Measurements from ENCODE around the gene NDUFB10. TPM values are rescaled to one million over a fixed set of nuclear protein-coding genes. Genes with fewer than 3 reads are reported as not detected.

NDUFB10 gene
- total and polyA plus RNA-seq, 2 experiments from 2014 or later: 244 to 495 TPM

DNA sequence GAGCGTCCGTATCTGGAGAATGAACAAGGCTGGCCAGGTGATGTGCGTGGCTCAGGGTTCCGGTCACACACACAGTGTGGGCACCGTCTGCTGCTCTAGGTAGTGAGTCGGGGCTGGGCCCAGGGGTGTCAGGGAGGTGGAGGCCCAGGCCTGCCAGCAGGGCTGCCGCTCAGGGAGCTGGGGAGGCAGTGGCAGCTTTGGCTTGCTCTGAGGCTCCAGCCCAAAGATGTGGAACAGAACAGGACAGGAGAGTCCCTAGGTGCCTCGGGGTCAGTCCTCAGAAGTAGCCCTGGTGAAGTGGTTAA lies 16.8 kb downstream of the NDUFB10 start:
- H3K27ac Mint-ChIP-seq: no peak overlapping the region
- Histone ChIP-seq H3K4me2 (no peak overlapping the region), H3K79me2 (replicated peaks; ENCODE audit: insufficient read depth) (peaks cover 19% of the 10 kb centered on the region), H3K27ac (ENCODE audit: low read depth) (no peak overlapping the region), H3K9me2 (ENCODE audit: insufficient read depth) (no peaks in the 10 kb centered on the region), H3F3A (replicated peaks; ENCODE audit: low read depth) (peaks cover 13% of the 10 kb centered on the region; the same call in 1 of the 2 replicates), H3K4me1 (ENCODE audit: insufficient read depth) (peaks cover 18% of the 10 kb centered on the region), H2AFZ (no peak overlapping the region), H4K20me1 (replicated peaks; ENCODE audit: insufficient read depth) (no peaks in the 10 kb centered on the region; the same call in 1 of the 2 replicates), H3K27me3 (ENCODE audit: insufficient read depth) (peaks cover 15% of the 10 kb centered on the region), H3K36me3 (ENCODE audit: insufficient read depth) (no peaks in the 10 kb centered on the region), H3K4me3 (no peak overlapping the region)
- TF ChIP-seq NANOG (IDR thresholded peaks at IDR 0.05; ENCODE audit: borderline replicate concordance) (no peak), JUNB (IDR thresholded peaks at IDR 0.05; ENCODE audit: unreplicated experiment) (no peak)
- TF ChIP-seq, protein P1, sequence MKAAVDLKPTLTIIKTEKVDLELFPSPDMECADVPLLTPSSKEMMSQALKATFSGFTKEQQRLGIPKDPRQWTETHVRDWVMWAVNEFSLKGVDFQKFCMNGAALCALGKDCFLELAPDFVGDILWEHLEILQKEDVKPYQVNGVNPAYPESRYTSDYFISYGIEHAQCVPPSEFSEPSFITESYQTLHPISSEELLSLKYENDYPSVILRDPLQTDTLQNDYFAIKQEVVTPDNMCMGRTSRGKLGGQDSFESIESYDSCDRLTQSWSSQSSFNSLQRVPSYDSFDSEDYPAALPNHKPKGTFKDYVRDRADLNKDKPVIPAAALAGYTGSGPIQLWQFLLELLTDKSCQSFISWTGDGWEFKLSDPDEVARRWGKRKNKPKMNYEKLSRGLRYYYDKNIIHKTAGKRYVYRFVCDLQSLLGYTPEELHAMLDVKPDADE (IDR thresholded peaks at IDR 0.05): no peak
- TF ChIP-seq, protein P2, sequence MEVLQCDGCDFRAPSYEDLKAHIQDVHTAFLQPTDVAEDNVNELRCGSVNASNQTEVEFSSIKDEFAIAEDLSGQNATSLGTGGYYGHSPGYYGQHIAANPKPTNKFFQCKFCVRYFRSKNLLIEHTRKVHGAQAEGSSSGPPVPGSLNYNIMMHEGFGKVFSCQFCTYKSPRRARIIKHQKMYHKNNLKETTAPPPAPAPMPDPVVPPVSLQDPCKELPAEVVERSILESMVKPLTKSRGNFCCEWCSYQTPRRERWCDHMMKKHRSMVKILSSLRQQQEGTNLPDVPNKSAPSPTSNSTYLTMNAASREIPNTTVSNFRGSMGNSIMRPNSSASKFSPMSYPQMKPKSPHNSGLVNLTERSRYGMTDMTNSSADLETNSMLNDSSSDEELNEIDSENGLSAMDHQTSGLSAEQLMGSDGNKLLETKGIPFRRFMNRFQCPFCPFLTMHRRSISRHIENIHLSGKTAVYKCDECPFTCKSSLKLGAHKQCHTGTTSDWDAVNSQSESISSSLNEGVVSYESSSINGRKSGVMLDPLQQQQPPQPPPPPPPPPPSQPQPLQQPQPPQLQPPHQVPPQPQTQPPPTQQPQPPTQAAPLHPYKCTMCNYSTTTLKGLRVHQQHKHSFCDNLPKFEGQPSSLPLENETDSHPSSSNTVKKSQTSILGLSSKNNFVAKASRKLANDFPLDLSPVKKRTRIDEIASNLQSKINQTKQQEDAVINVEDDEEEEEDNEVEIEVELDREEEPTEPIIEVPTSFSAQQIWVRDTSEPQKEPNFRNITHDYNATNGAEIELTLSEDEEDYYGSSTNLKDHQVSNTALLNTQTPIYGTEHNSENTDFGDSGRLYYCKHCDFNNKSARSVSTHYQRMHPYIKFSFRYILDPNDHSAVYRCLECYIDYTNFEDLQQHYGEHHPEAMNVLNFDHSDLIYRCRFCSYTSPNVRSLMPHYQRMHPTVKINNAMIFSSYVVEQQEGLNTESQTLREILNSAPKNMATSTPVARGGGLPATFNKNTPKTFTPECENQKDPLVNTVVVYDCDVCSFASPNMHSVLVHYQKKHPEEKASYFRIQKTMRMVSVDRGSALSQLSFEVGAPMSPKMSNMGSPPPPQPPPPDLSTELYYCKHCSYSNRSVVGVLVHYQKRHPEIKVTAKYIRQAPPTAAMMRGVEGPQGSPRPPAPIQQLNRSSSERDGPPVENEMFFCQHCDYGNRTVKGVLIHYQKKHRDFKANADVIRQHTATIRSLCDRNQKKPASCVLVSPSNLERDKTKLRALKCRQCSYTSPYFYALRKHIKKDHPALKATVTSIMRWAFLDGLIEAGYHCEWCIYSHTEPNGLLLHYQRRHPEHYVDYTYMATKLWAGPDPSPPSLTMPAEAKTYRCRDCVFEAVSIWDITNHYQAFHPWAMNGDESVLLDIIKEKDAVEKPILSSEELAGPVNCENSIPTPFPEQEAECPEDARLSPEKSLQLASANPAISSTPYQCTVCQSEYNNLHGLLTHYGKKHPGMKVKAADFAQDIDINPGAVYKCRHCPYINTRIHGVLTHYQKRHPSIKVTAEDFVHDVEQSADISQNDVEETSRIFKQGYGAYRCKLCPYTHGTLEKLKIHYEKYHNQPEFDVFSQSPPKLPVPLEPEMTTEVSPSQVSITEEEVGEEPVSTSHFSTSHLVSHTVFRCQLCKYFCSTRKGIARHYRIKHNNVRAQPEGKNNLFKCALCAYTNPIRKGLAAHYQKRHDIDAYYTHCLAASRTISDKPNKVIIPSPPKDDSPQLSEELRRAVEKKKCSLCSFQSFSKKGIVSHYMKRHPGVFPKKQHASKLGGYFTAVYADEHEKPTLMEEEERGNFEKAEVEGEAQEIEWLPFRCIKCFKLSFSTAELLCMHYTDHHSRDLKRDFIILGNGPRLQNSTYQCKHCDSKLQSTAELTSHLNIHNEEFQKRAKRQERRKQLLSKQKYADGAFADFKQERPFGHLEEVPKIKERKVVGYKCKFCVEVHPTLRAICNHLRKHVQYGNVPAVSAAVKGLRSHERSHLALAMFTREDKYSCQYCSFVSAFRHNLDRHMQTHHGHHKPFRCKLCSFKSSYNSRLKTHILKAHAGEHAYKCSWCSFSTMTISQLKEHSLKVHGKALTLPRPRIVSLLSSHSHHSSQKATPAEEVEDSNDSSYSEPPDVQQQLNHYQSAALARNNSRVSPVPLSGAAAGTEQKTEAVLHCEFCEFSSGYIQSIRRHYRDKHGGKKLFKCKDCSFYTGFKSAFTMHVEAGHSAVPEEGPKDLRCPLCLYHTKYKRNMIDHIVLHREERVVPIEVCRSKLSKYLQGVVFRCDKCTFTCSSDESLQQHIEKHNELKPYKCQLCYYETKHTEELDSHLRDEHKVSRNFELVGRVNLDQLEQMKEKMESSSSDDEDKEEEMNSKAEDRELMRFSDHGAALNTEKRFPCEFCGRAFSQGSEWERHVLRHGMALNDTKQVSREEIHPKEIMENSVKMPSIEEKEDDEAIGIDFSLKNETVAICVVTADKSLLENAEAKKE (CRISPR knock-in tag; IDR thresholded peaks at IDR 0.05): no peak
- H3K27me3 Mint-ChIP-seq (ENCODE audit: insufficient read depth, low read depth, poor library complexity): peaks cover 31% of the 10 kb centered on the region
- H3K4me3 Mint-ChIP-seq: no peak overlapping the region
- DNase-seq (ENCODE audit: low spot score): no peak
- peaks cover 16% of the 10 kb centered on the region for H3K36me3 Mint-ChIP-seq (ENCODE audit: low read depth)
- peaks cover 3% of the 10 kb centered on the region; the same call in 1 of the 3 replicates for H3K9me3 Mint-ChIP-seq
- H3K4me1 Mint-ChIP-seq: peaks cover 14% of the 10 kb centered on the region
- ATAC-seq: no peak
